Mesenchymal stem cell (in vitro differentiated cells and primary cell): ENCODE results near the gene PSMD3.

ENCODE experiments used
- DNase-seq: peaks from one replicate; pipeline ENCODE4 v3.0.0-alpha.2; 2013
- H2AFZ ChIP-seq: one replicate; pipeline ENCODE4 v1.6.1; 2013; ENCODE audit warnings: low read depth, mild to moderate bottlenecking, control low read depth, inconsistent platforms, low read length, moderate library complexity
- H2AK5ac ChIP-seq: 2 replicates; pipeline ENCODE4 v1.6.1; 2013; ENCODE audit warnings: low read length, moderate library complexity, mild to moderate bottlenecking, inconsistent platforms; ENCODE audit not compliant: severe bottlenecking
- H2BK120ac ChIP-seq: one replicate; pipeline ENCODE4 v1.6.1; 2013; ENCODE audit warnings: low read depth, mild to moderate bottlenecking, inconsistent platforms, low read length, moderate library complexity
- H2BK12ac ChIP-seq, 2 experiments: one replicate each; pipeline ENCODE4 v1.6.1; 2013; ENCODE audit warnings: inconsistent platforms in 2 of 2, low read length in 2 of 2, mild to moderate bottlenecking in 2 of 2, moderate library complexity in 2 of 2, control low read depth in 1 of 2
- H2BK15ac ChIP-seq: one replicate; pipeline ENCODE4 v1.6.1; 2013; ENCODE audit warnings: mild to moderate bottlenecking, low read depth, inconsistent platforms; ENCODE audit not compliant: poor library complexity, severe bottlenecking
- H2BK5ac ChIP-seq: 2 replicates; pipeline ENCODE4 v1.6.1; 2013; ENCODE audit warnings: low read depth, mild to moderate bottlenecking, low read length, control low read depth, inconsistent platforms; ENCODE audit not compliant: poor library complexity, severe bottlenecking
- H3K14ac ChIP-seq, 2 experiments: one replicate each; pipeline ENCODE4 v1.6.1; 2013; ENCODE audit warnings: inconsistent platforms in 2 of 2, low read length in 2 of 2, control low read depth in 1 of 2, mild to moderate bottlenecking in 1 of 2, moderate library complexity in 1 of 2
- H3K18ac ChIP-seq, 2 experiments: one replicate each; pipeline ENCODE4 v1.6.1; 2013; ENCODE audit warnings: inconsistent platforms in 2 of 2, low read length in 2 of 2, control low read depth in 1 of 2, low read depth in 1 of 2, mild to moderate bottlenecking in 1 of 2
- H3K23ac ChIP-seq, 2 experiments: one replicate each; pipeline ENCODE4 v1.6.1; 2013; ENCODE audit warnings: inconsistent platforms in 2 of 2, low read length in 2 of 2, mild to moderate bottlenecking in 2 of 2, moderate library complexity in 2 of 2, control low read depth in 1 of 2
- H3K27ac ChIP-seq: 2 replicates; pipeline ENCODE4 v1.5.1; 2013; ENCODE audit warnings: mild to moderate bottlenecking, moderate library complexity, low read length, control low read depth, inconsistent platforms; ENCODE audit not compliant: poor library complexity, severe bottlenecking
- H3K27me3 ChIP-seq, 2 experiments: 2 replicates each; pipeline versions ENCODE4 v1.6.1 to v1.7.0; 2013; ENCODE audit warnings: low read length in 2 of 2, mild to moderate bottlenecking in 2 of 2, moderate library complexity in 2 of 2, control low read depth in 1 of 2, inconsistent platforms in 1 of 2; ENCODE audit not compliant: control insufficient read depth in 1 of 2, insufficient read depth in 1 of 2
- H3K36me3 ChIP-seq, 2 experiments: 2 replicates each; pipeline versions ENCODE4 v1.6.1 to v1.7.0; 2013; ENCODE audit warnings: low read length in 2 of 2, control low read depth in 1 of 2, inconsistent platforms in 1 of 2, low read depth in 1 of 2, mild to moderate bottlenecking in 1 of 2; ENCODE audit not compliant: insufficient read depth in 2 of 2, control insufficient read depth in 1 of 2
- H3K4ac ChIP-seq, 2 experiments: one replicate each; pipeline ENCODE4 v1.6.1; 2013; ENCODE audit warnings: inconsistent platforms in 2 of 2, low read length in 2 of 2, mild to moderate bottlenecking in 2 of 2, moderate library complexity in 2 of 2, control low read depth in 1 of 2, low read depth in 1 of 2
- H3K4me1 ChIP-seq: 2 replicates; pipeline ENCODE4 v1.6.1; 2013; ENCODE audit warnings: low read depth, low read length, control low read depth; ENCODE audit not compliant: control insufficient read depth, insufficient read depth
- H3K4me2 ChIP-seq: 2 replicates; pipeline ENCODE4 v1.6.1; 2013; ENCODE audit warnings: low read length, mild to moderate bottlenecking, inconsistent platforms; ENCODE audit not compliant: poor library complexity, severe bottlenecking
- H3K4me3 ChIP-seq, 2 experiments: 2 replicates each; pipeline versions ENCODE4 v1.5.1 to v1.7.0; 2013; ENCODE audit warnings: low read length in 2 of 2, mild to moderate bottlenecking in 2 of 2, control low read depth in 1 of 2, low read depth in 1 of 2; ENCODE audit not compliant: insufficient read depth in 1 of 2
- H3K79me1 ChIP-seq: replicated peaks from 2 replicates; pipeline ENCODE4 v1.6.1; 2013; ENCODE audit warnings: mild to moderate bottlenecking, control low read depth, low read length, inconsistent platforms; ENCODE audit not compliant: poor library complexity, severe bottlenecking
- H3K9ac ChIP-seq: 2 replicates; pipeline ENCODE4 v1.7.0; 2013; ENCODE audit warnings: mild to moderate bottlenecking, low read length, moderate library complexity
- H3K9me3 ChIP-seq: 2 replicates; pipeline ENCODE4 v1.7.0; 2013; ENCODE audit warnings: mild to moderate bottlenecking, low read length; ENCODE audit not compliant: control insufficient read depth
- H4K8ac ChIP-seq: one replicate; pipeline ENCODE4 v1.6.1; 2013; ENCODE audit warnings: inconsistent platforms, mild to moderate bottlenecking, low read length, moderate library complexity
- H4K91ac ChIP-seq: one replicate; pipeline ENCODE4 v1.6.1; 2013; ENCODE audit warnings: mild to moderate bottlenecking, low read length, inconsistent platforms
- WGBS: methylation state at CpG from one replicate; pipeline ENCODE4 v1.1.7; 2013; ENCODE audit warnings: mixed read lengths; 5-methylcytosine and 5-hydroxymethylcytosine counted together

The PSMD3 gene

DNA sequence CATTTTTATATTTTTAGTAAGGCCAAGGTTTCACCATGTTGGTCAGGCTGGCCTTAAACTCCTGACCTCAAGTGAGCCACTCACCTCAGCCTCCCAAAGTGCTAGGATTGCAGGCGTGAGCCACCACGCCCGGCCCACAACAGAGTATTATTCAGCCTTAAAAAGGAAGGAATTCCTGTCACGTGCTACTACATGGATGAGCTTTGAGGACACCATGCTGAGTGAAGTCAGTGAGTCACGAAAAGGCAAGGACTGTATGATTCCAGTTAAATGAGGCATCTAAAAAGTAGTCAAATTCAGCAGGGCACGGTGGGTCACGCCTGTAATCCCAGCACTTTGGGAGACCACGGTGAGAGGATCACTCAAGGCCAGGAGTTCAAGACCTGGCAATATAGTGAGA, 44.3 kb downstream of the PSMD3 start:
- Histone ChIP-seq H3K4me3 (no peak overlapping the region), H3K36me3 (peaks cover 49 to 58% of the 10 kb centered on the region in 2 experiments), H2AFZ (no peak overlapping the region), H3K4me2 (no peak overlapping the region), H3K79me1 (no peaks in the 10 kb centered on the region), H2BK12ac (no peak overlapping the region), H3K27me3 (no peaks in the 10 kb centered on the region), H3K27ac (peak overlapping the region; percentile 47), H2BK120ac (no peak overlapping the region), H4K8ac (no peak overlapping the region), H3K23ac (no peak overlapping the region), H3K4me1 (peaks cover 39% of the 10 kb centered on the region), H4K91ac (no peak overlapping the region), H3K4ac (no peak overlapping the region), H3K18ac (no peak overlapping the region), H2BK5ac (no peak overlapping the region), H3K9ac (no peak overlapping the region), H2AK5ac (no peak overlapping the region), H3K9me3 (no peaks in the 10 kb centered on the region), H2BK15ac (no peak overlapping the region), H3K14ac (no peak overlapping the region)
- DNase-seq, result no peak
- WGBS, result 96% methylated on average over 8 of the region's 8 CpGs

DNA sequence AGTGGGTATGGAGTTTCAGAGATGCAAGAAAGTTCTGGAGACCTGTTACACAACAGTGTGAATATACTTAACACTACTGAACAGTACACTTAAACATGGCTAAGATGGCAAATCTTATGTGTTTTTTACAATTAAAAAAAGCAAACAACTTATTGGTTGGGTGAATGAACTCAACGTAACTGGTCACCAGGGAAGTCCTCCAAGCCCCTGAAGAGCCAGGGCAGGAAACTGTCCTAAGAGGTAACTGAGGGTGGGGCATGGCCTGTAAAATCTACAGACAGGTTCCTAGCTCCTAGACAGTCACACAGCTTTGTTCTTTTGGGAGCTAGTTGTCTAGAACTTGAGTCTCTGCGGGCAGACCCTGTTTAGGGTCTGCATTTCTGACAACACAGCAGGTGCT, 45.0 kb downstream of the PSMD3 start:
- WGBS, result 100% methylated on average over 2 of the region's 2 CpGs
- no peak overlapping the region for H3K18ac ChIP-seq

DNA sequence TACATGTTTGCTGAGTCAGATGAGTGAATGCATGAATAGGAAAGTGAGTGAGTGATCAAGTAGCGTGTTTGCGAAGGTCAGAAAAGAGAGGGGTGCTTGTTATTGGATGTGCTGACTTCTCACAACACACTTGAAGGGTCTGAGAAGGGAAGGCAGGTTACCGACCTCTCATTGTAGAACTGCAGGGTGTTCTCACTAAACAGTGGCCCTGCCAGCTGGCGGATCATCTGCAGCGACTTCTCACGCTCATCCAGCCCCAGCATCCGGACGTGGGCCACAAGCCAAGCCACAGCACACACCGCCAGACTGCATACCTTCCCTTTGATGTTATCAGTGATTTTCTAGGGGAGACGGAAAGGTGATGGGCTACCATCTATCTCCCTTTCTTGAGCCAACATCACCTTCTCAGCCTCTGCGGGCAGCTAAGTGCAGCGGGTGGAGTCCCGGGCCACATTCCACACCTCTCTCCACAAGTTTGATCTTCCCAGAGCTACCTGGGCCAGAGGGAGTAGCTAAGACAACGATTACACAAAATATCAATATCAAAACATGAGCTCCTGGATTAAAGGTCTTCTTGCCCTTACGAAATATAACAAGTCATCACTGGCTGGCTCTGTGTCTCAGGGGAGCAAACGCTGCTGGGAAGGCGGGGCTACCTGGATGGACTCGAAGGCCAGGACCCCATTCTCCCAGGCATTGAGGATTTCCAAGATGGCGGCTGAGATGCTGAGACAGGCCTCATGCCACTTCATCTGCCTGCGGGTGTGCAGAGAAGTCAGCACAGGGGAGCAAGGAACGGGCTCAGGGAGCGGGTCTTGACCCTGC, 45.6 kb downstream of the PSMD3 start:
- no peak overlapping the region for H3K4ac ChIP-seq
- H3K4me2 ChIP-seq, result no peak overlapping the region
- H3K79me1 ChIP-seq, result no peaks in the 10 kb centered on the region
- peaks cover 51 to 58% of the 10 kb centered on the region in 2 experiments for H3K36me3 ChIP-seq
- H4K8ac ChIP-seq, result no peak overlapping the region
- no peak overlapping the region for H2BK12ac ChIP-seq
- no peaks in the 10 kb centered on the region for H3K9me3 ChIP-seq
- no peak overlapping the region for H3K4me3 ChIP-seq
- no peak overlapping the region for H3K14ac ChIP-seq
- H2BK15ac ChIP-seq, result no peak overlapping the region
- no peak overlapping the region for H2AFZ ChIP-seq
- WGBS, result 92% methylated on average over 22 of the region's 22 CpGs
- H3K27ac ChIP-seq, result peak overlapping the region; percentile 47
- peak overlapping the region; percentile 9 for H3K9ac ChIP-seq
- peaks cover 36% of the 10 kb centered on the region for H3K4me1 ChIP-seq
- no peak overlapping the region for H3K18ac ChIP-seq
- H2BK5ac ChIP-seq, result no peak overlapping the region
- no peak overlapping the region for H4K91ac ChIP-seq
- H2AK5ac ChIP-seq, result no peak overlapping the region
- H3K23ac ChIP-seq, result no peak overlapping the region
- H2BK120ac ChIP-seq, result no peak overlapping the region
- DNase-seq, result no peak
- no peaks in the 10 kb centered on the region for H3K27me3 ChIP-seq

More for the DNA sequence above, 45.0 kb downstream of the PSMD3 start:
- H3K36me3 ChIP-seq, result peaks cover 45 to 53% of the 10 kb centered on the region in 2 experiments
- peaks cover 36% of the 10 kb centered on the region for H3K4me1 ChIP-seq
- no peak overlapping the region for H2BK120ac ChIP-seq
- H3K4me2 ChIP-seq, result no peak overlapping the region
- no peak for DNase-seq
- no peak overlapping the region for H3K4ac ChIP-seq
- no peak overlapping the region for H4K91ac ChIP-seq
- H2AK5ac ChIP-seq, result peak overlapping the region; percentile 27
- no peak overlapping the region for H2AFZ ChIP-seq
- no peak overlapping the region for H3K23ac ChIP-seq
- no peak overlapping the region for H2BK5ac ChIP-seq
- H3K14ac ChIP-seq, result no peak overlapping the region
- H2BK15ac ChIP-seq, result no peak overlapping the region
- no peaks in the 10 kb centered on the region for H3K79me1 ChIP-seq
- H2BK12ac ChIP-seq, result no peak overlapping the region
- H3K4me3 ChIP-seq, result no peak overlapping the region
- no peaks in the 10 kb centered on the region for H3K9me3 ChIP-seq
- no peaks in the 10 kb centered on the region for H3K27me3 ChIP-seq
- peak overlapping the region; percentile 47 for H3K27ac ChIP-seq
- H4K8ac ChIP-seq, result no peak overlapping the region
- H3K9ac ChIP-seq, result no peak overlapping the region

GRCh38 chr17:40026816-40027613, 46.4 kb downstream of the PSMD3 start:
- WGBS, result 45% methylated on average over 32 of the region's 33 CpGs

More at GRCh38 chr17:40026816-40027613, 46.4 kb downstream of the PSMD3 start:
- H3K9ac ChIP-seq, result peak overlapping the region; percentile 30
- peaks cover 59 to 60% of the 10 kb centered on the region in 2 experiments for H3K36me3 ChIP-seq
- H3K4me2 ChIP-seq, result no peak overlapping the region
- no peak overlapping the region for H3K14ac ChIP-seq
- no peak overlapping the region for H3K27ac ChIP-seq
- H2BK5ac ChIP-seq, result no peak overlapping the region
- no peak overlapping the region for H3K23ac ChIP-seq
- H3K4me3 ChIP-seq, result no peak overlapping the region
- H4K8ac ChIP-seq, result peak overlapping the region; percentile 67
- H3K79me1 ChIP-seq, result no peaks in the 10 kb centered on the region
- H3K27me3 ChIP-seq, result no peaks in the 10 kb centered on the region
- peaks cover 28% of the 10 kb centered on the region for H3K4me1 ChIP-seq
- no peaks in the 10 kb centered on the region for H3K9me3 ChIP-seq
- no peak overlapping the region for H4K91ac ChIP-seq
- H2BK12ac ChIP-seq, result no peak overlapping the region
- no peak overlapping the region for H3K18ac ChIP-seq
- no peak overlapping the region for H3K4ac ChIP-seq
- H2AFZ ChIP-seq, result no peak overlapping the region
- no peak overlapping the region for H2BK15ac ChIP-seq
- no peak overlapping the region for H2AK5ac ChIP-seq
- peak; percentile 77 for DNase-seq
- no peak overlapping the region for H2BK120ac ChIP-seq
